Erythroblast (primary cell): ENCODE measurements around the gene ECE2.

Source experiments
- DNase-seq, 2 experiments: peaks; one replicate each; lab custom pipeline; 2025; lab: John Stamatoyannopoulos, UW
- GATA1 ChIP-seq: IDR thresholded peaks from 2 replicates; pipeline ENCODE4 v1.6.1; 2011; ENCODE audit warnings: low read depth, mild to moderate bottlenecking, control low read depth, low read length, moderate library complexity
- POLR2A ChIP-seq: IDR thresholded peaks from 2 replicates; pipeline ENCODE4 v1.6.1; 2011; ENCODE audit warnings: mild to moderate bottlenecking, low read length

The ECE2 gene

GRCh38 chr3:184299488-184300377 lies 23.9 kb downstream of the ECE2 start:
- TF ChIP-seq GATA1 (no peak), POLR2A (no peak)
- peak; percentile 56 to 78 for DNase-seq

GRCh38 chr3:184300378-184300720 lies 24.5 kb downstream of the ECE2 start:
- no peak for DNase-seq
- no peak for TF ChIP-seq POLR2A
- no peak for TF ChIP-seq GATA1

GRCh38 chr3:184305577-184305976 lies 29.8 kb downstream of the ECE2 start:
- TF ChIP-seq GATA1 = no peak
- no peak for TF ChIP-seq POLR2A
- DNase-seq = peak; percentile 63 to 72

- peak; percentile 80 to 87 for DNase-seq
- no peak for TF ChIP-seq GATA1
- no peak for TF ChIP-seq POLR2A
Measured at GRCh38 chr3:184306341-184306972, 30.6 kb downstream of the ECE2 start.

- TF ChIP-seq POLR2A (no peak), GATA1 (no peak)
- peak; percentile 65 to 73 for DNase-seq
Measured at GRCh38 chr3:184307915-184308314, 32.1 kb downstream of the ECE2 start.

GRCh38 chr3:184308744-184309143 lies 32.9 kb downstream of the ECE2 start:
- no peak for TF ChIP-seq GATA1
- no peak for TF ChIP-seq POLR2A
- peak; percentile 51 to 71 for DNase-seq

- DNase-seq = no peak
- TF ChIP-seq GATA1 = no peak
- TF ChIP-seq POLR2A = no peak
Measured at GRCh38 chr3:184311633-184312032, 35.8 kb downstream of the ECE2 start.

- DNase-seq = peak; percentile 96 to 98
- TF ChIP-seq GATA1 (no peak), POLR2A (peak; percentile 9)
Measured at GRCh38 chr3:184314363-184314699, 38.5 kb downstream of the ECE2 start, which contains the start of gene EIF4G1. TSS of gene EIF4G1 (plus strand) at chr3:184314606. CDS start at chr3:184315797, 1,191 bp downstream.

- TF ChIP-seq GATA1 (no peak), POLR2A (peak; percentile 44)
- peak; percentile 88 to 92 for DNase-seq
Measured at GRCh38 chr3:184314700-184315542, 39.1 kb downstream of the ECE2 start.

- DNase-seq = peak; percentile 59 to 70
- TF ChIP-seq POLR2A (peak; percentile 15), GATA1 (no peak)
Measured at GRCh38 chr3:184315543-184315867, 39.7 kb downstream of the ECE2 start.

- TF ChIP-seq GATA1 (no peak), POLR2A (no peak)
- DNase-seq = no peak
Measured at GRCh38 chr3:184315871-184316661, 40.2 kb downstream of the ECE2 start.

- DNase-seq = no peak
- TF ChIP-seq GATA1 (no peak), POLR2A (no peak)
Measured at GRCh38 chr3:184316792-184317191, 41.0 kb downstream of the ECE2 start.

- DNase-seq = no peak
- TF ChIP-seq POLR2A (no peak), GATA1 (no peak)
Measured at GRCh38 chr3:184317201-184317600, 41.4 kb downstream of the ECE2 start.

GRCh38 chr3:184320104-184320445 lies 44.3 kb downstream of the ECE2 start:
- no peak for TF ChIP-seq POLR2A
- TF ChIP-seq GATA1 = no peak
- peak; percentile 93 to 95 for DNase-seq
